Esophagus squamous epithelium (tissue), 5 donors: Measurements from ENCODE around the gene TFEB. TPM values are rescaled to one million over a fixed set of nuclear protein-coding genes. Genes with fewer than 3 reads are reported as not detected.

Experiments used
- DNase-seq: peaks from one replicate; lab custom pipeline; 2025; lab: John Stamatoyannopoulos, UW
- H3K27ac ChIP-seq, 4 donors: fragments of 200-600 bp; sonication (generic); one replicate each; pipeline ENCODE4 v1.5.1; 2016 to 2019; ENCODE audit warnings: mild to moderate bottlenecking in 1 of 4
- H3K27me3 ChIP-seq, 4 donors: fragments of 200-600 bp; sonication (generic); 1 replicate in 3 of 4; 2 replicates in 1 of 4; pipeline versions ENCODE4 v1.5.1 to v1.6.0; 2017 to 2021; ENCODE audit warnings: antibody characterized with exemption in 1 of 4
- H3K36me3 ChIP-seq, 3 donors: fragments of 200-600 bp; sonication (generic); one replicate each; pipeline ENCODE4 v1.5.1; 2016 to 2019
- H3K4me1 ChIP-seq, 3 donors: fragments of 200-600 bp; sonication (generic); one replicate each; pipeline ENCODE4 v1.5.1; 2017 to 2019
- H3K4me3 ChIP-seq, 4 donors: fragments of 200-600 bp; sonication (generic); 1 replicate in 3 of 4; 2 replicates in 1 of 4; pipeline ENCODE4 v1.5.1; 2016 to 2019; ENCODE audit warnings: mild to moderate bottlenecking in 2 of 4, moderate library complexity in 1 of 4
- H3K9me3 ChIP-seq, 3 donors: fragments of 200-600 bp; sonication (generic); one replicate each; pipeline ENCODE4 v1.5.1; 2016 to 2019
- CTCF ChIP-seq, 6 experiments: fragments of 450-650 bp in 4 of 6; fragments of 200-600 bp in 2 of 6; sonication (generic) in 2 of 6; IDR thresholded peaks; one replicate each; pipeline ENCODE4 v1.5.1; 2016 to 2019; ENCODE audit warnings: antibody characterized with exemption in 6 of 6, mild to moderate bottlenecking in 4 of 6, moderate library complexity in 4 of 6
- POLR2A ChIP-seq, 4 donors: fragments of 450-650 bp; IDR thresholded peaks; one replicate each; pipeline ENCODE4 v1.6.1; 2017; ENCODE audit warnings: antibody characterized with exemption in 4 of 4, mild to moderate bottlenecking in 4 of 4, moderate library complexity in 3 of 4
- WGBS, 2 donors: methylation state at CpG; one replicate each; pipeline ENCODE4 v1.1.5; 2018; 5-methylcytosine and 5-hydroxymethylcytosine counted together
- intact Hi-C: fragments of 100-400 bp; cut with DNase I; formaldehyde crosslinking; loops from one replicate; pipeline ENCODE4 v1.15.0; 2022
- total RNA-seq, 4 donors: library from RNA; depleted of rRNA; stranded (reverse); fragments of >200 nt; gene quantifications; one replicate each; pipeline ENCODE4 v1.1.0, GENCODE V29; 2016
- donor health status: DM: yes; HTN: yes; CAD: no.

The TFEB gene
- total RNA-seq, 4 donors from 2014 or later = 7.0 to 17.5 (median 13.4) TPM

GRCh38 chr6:41777551-41778285, 42.3 kb upstream of the TFEB start:
- Histone ChIP-seq H3K4me3 (no peak overlapping the region), H3K4me1 (peaks cover 19 to 36% (median 22%) of the 10 kb centered on the region in 3 donors), H3K27ac (peak overlapping the region in 1 of 4 donors; percentile 3), H3K27me3 (no peaks in the 10 kb centered on the region), H3K36me3 (peaks cover 4 to 47% (median 6%) of the 10 kb centered on the region in 3 donors), H3K9me3 (no peaks in the 10 kb centered on the region)
- intact Hi-C loops = loop anchor here (10.0 kb wide), 1 partner anchor 173 kb away; no protein-coding TSS in a partner anchor
- TF ChIP-seq POLR2A (IDR thresholded peaks at IDR 0.05) = no peak
- no peak for TF ChIP-seq CTCF (IDR thresholded peaks at IDR 0.05)
- 78 to 80% methylated on average over 4 to 5 of the region's 5 CpGs for WGBS, 2 donors
- no peak for DNase-seq

GRCh38 chr6:41775293-41775882, 40.0 kb upstream of the TFEB start:
- DNase-seq = no peak
- intact Hi-C loops = loop anchor here (10.0 kb wide), 1 partner anchor 171 kb away; no protein-coding TSS in a partner anchor
- no peaks in the 10 kb centered on the region for H3K27me3 ChIP-seq
- no peak overlapping the region for H3K4me3 ChIP-seq
- peaks cover 4 to 71% (median 15%) of the 10 kb centered on the region in 3 donors for H3K36me3 ChIP-seq
- TF ChIP-seq POLR2A (IDR thresholded peaks at IDR 0.05) (no peak), CTCF (IDR thresholded peaks at IDR 0.05) (no peak)
- WGBS, 2 donors = 68% methylated on average over 3 of the region's 13 CpGs
- H3K27ac ChIP-seq = no peak overlapping the region
- H3K9me3 ChIP-seq = no peaks in the 10 kb centered on the region
- peaks cover 9 to 13% (median 9%) of the 10 kb centered on the region in 3 donors for H3K4me1 ChIP-seq

GRCh38 chr6:41774841-41775240, 39.4 kb upstream of the TFEB start:
- WGBS, 2 donors = 82 to 93% methylated on average over 3 of the region's 3 CpGs
- no peak overlapping the region for H3K4me3 ChIP-seq
- H3K27ac ChIP-seq = no peak overlapping the region
- intact Hi-C loops = loop anchor here (10.0 kb wide), 1 partner anchor 170 kb away; no protein-coding TSS in a partner anchor
- TF ChIP-seq POLR2A (IDR thresholded peaks at IDR 0.05) = no peak
- H3K4me1 ChIP-seq = peaks cover 7 to 13% (median 9%) of the 10 kb centered on the region in 3 donors
- H3K9me3 ChIP-seq = no peaks in the 10 kb centered on the region
- peaks cover 4 to 75% (median 15%) of the 10 kb centered on the region in 3 donors for H3K36me3 ChIP-seq
- no peak for DNase-seq
- no peaks in the 10 kb centered on the region for H3K27me3 ChIP-seq

- Histone ChIP-seq H3K27me3 (no peaks in the 10 kb centered on the region), H3K4me3 (no peak overlapping the region), H3K4me1 (peaks cover 0 to 19% (median 12%) of the 10 kb centered on the region in 3 donors), H3K27ac (no peak overlapping the region), H3K36me3 (peaks cover 4 to 63% (median 15%) of the 10 kb centered on the region in 3 donors), H3K9me3 (no peaks in the 10 kb centered on the region)
- intact Hi-C loops = loop anchor here (10.0 kb wide), 1 partner anchor 167 kb away; no protein-coding TSS in a partner anchor
- 77 to 88% methylated on average over 2 to 9 of the region's 29 CpGs for WGBS, 2 donors
- no peak for TF ChIP-seq POLR2A (IDR thresholded peaks at IDR 0.05)
- TF ChIP-seq CTCF (IDR thresholded peaks at IDR 0.05) = no peak
- DNase-seq = no peak
These were observed 35.9 kb upstream of the TFEB start for GRCh38 chr6:41771058-41771983.

GRCh38 chr6:41770381-41771057, 35.1 kb upstream of the TFEB start:
- DNase-seq = no peak
- intact Hi-C loops = loop anchor here (10.0 kb wide), 1 partner anchor 166 kb away; no protein-coding TSS in a partner anchor
- H3K9me3 ChIP-seq = no peaks in the 10 kb centered on the region
- no peaks in the 10 kb centered on the region for H3K27me3 ChIP-seq
- H3K27ac ChIP-seq = no peak overlapping the region
- peaks cover 0 to 21% (median 12%) of the 10 kb centered on the region in 3 donors for H3K4me1 ChIP-seq
- peaks cover 4 to 55% (median 15%) of the 10 kb centered on the region in 3 donors for H3K36me3 ChIP-seq
- 88 to 95% methylated on average over 5 to 9 of the region's 30 CpGs for WGBS, 2 donors
- no peak for TF ChIP-seq POLR2A (IDR thresholded peaks at IDR 0.05)
- TF ChIP-seq CTCF (IDR thresholded peaks at IDR 0.05) = no peak
- H3K4me3 ChIP-seq = no peak overlapping the region
